Measurements from ENCODE around the gene CMC1. TPM values are rescaled to one million over a fixed set of nuclear protein-coding genes. Genes with fewer than 3 reads are reported as not detected.

The CMC1 gene
- total RNA-seq, 1 donor from 2014 or later = 15.9 TPM

- H3K27me3 Mint-ChIP-seq (ENCODE audit: low read depth) = no peaks in the 10 kb centered on the region
- no peak overlapping the region for H3K4me3 Mint-ChIP-seq
- TF ChIP-seq, protein P1, sequence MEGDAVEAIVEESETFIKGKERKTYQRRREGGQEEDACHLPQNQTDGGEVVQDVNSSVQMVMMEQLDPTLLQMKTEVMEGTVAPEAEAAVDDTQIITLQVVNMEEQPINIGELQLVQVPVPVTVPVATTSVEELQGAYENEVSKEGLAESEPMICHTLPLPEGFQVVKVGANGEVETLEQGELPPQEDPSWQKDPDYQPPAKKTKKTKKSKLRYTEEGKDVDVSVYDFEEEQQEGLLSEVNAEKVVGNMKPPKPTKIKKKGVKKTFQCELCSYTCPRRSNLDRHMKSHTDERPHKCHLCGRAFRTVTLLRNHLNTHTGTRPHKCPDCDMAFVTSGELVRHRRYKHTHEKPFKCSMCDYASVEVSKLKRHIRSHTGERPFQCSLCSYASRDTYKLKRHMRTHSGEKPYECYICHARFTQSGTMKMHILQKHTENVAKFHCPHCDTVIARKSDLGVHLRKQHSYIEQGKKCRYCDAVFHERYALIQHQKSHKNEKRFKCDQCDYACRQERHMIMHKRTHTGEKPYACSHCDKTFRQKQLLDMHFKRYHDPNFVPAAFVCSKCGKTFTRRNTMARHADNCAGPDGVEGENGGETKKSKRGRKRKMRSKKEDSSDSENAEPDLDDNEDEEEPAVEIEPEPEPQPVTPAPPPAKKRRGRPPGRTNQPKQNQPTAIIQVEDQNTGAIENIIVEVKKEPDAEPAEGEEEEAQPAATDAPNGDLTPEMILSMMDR (IDR thresholded peaks at IDR 0.05; ENCODE audit: unreplicated experiment) = no peak
- no peak overlapping the region for H3K27ac Mint-ChIP-seq
- peaks cover 6% of the 10 kb centered on the region for H3K9me3 Mint-ChIP-seq
- H3K36me3 Mint-ChIP-seq = no peaks in the 10 kb centered on the region
- H3K4me1 Mint-ChIP-seq = peaks cover 8% of the 10 kb centered on the region
- DNase-seq (ENCODE audit: low spot score in 2 of 2, unreplicated experiment in 2 of 2) = no peak
These were observed 5.9 kb downstream of the CMC1 start for GRCh38 chr3:28247286-28247685.

DNA sequence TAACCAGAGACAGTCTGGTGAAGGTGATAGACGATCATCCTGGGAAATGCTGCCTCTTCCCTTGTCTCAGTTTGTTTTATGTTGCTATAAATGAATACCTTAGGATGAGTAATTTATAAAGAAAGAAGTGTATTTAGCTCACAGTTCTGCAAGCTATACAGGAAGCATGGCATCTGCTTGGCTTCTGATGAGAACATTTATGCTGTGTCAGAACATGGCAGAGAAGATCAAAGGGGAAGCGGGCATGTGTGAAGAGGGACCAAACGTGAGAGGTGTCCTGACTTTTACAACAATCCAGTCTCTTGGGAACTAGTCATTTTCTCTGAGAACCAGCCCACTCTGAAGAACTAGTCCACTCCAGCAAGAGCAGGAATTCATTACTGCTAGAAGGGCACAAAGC, 9.6 kb downstream of the CMC1 start:
- H3K36me3 Mint-ChIP-seq = no peaks in the 10 kb centered on the region
- TF ChIP-seq, protein P1 (IDR thresholded peaks at IDR 0.05; ENCODE audit: unreplicated experiment) = no peak

GRCh38 chr3:28252001-28252431, 10.6 kb downstream of the CMC1 start:
- H3K4me1 Mint-ChIP-seq = no peaks in the 10 kb centered on the region
- no peaks in the 10 kb centered on the region for H3K9me3 Mint-ChIP-seq
- no peaks in the 10 kb centered on the region for H3K36me3 Mint-ChIP-seq
- H3K4me3 Mint-ChIP-seq = no peak overlapping the region
- H3K27ac Mint-ChIP-seq = no peak overlapping the region
- H3K27me3 Mint-ChIP-seq (ENCODE audit: low read depth) = no peaks in the 10 kb centered on the region
- DNase-seq (ENCODE audit: low spot score in 2 of 2, unreplicated experiment in 2 of 2) = no peak
- TF ChIP-seq, protein P1 (IDR thresholded peaks at IDR 0.05; ENCODE audit: unreplicated experiment) = no peak

More for the DNA sequence above, 9.6 kb downstream of the CMC1 start:
- no peaks in the 10 kb centered on the region for H3K27me3 Mint-ChIP-seq (ENCODE audit: low read depth)
- no peak for DNase-seq (ENCODE audit: low spot score in 2 of 2, unreplicated experiment in 2 of 2)
- H3K27ac Mint-ChIP-seq = no peak overlapping the region
- no peaks in the 10 kb centered on the region for H3K9me3 Mint-ChIP-seq
- H3K4me3 Mint-ChIP-seq = no peak overlapping the region
- no peaks in the 10 kb centered on the region for H3K4me1 Mint-ChIP-seq

DNA sequence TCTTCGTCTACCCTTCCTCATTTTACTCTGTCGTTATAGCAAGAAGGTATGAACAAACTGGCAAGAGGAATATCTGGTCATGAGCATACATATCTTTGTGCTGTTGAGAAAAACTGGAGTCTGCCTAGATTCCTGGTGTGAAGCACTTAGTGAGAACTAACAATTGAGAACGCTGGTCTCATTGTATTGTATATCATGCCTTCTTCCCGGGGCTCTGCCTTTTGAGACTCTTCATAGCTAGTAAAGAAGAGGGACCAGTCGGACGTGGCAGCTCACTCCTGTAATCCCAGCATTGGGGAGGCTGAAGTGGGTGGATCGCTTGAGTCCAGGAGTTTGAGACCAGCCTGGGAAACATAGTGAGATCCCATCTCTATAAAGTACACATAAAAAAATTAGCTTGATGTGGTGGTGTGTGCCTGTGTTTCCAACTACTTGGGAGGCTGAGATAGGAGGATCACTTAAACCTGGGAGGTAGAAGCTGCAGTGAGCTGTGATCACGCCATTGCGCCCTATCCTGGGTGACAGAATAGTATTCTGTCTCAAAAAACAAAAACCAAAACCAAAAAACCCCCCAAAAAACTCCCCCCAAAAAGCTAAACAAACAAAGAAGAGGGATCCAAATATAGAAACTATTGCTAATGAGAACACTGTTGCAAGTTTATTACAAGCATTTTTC, 11.8 kb downstream of the CMC1 start:
- no peaks in the 10 kb centered on the region for H3K27me3 Mint-ChIP-seq (ENCODE audit: low read depth)
- DNase-seq (ENCODE audit: low spot score in 2 of 2, unreplicated experiment in 2 of 2) = no peak
- no peaks in the 10 kb centered on the region for H3K9me3 Mint-ChIP-seq
- no peaks in the 10 kb centered on the region for H3K4me1 Mint-ChIP-seq
- TF ChIP-seq, protein P1 (IDR thresholded peaks at IDR 0.05; ENCODE audit: unreplicated experiment) = no peak
- no peak overlapping the region for H3K4me3 Mint-ChIP-seq
- H3K27ac Mint-ChIP-seq = no peak overlapping the region
- H3K36me3 Mint-ChIP-seq = no peaks in the 10 kb centered on the region

- H3K27ac Mint-ChIP-seq = no peak overlapping the region
- TF ChIP-seq, protein P1 (IDR thresholded peaks at IDR 0.05; ENCODE audit: unreplicated experiment) = no peak
- no peaks in the 10 kb centered on the region for H3K36me3 Mint-ChIP-seq
- DNase-seq (ENCODE audit: low spot score in 2 of 2, unreplicated experiment in 2 of 2) = no peak
- no peaks in the 10 kb centered on the region for H3K4me1 Mint-ChIP-seq
- H3K9me3 Mint-ChIP-seq = no peaks in the 10 kb centered on the region
- H3K27me3 Mint-ChIP-seq (ENCODE audit: low read depth) = no peaks in the 10 kb centered on the region
- no peak overlapping the region for H3K4me3 Mint-ChIP-seq
These were observed 20.6 kb downstream of the CMC1 start for GRCh38 chr3:28262001-28262400.

All from mesothelial cell of epicardium (in vitro differentiated cells).